Renal cortical epithelial cell (primary cell): ENCODE data around the gene CYP2C9. TPM values are rescaled to one million over a fixed set of nuclear protein-coding genes. Genes with fewer than 3 reads are reported as not detected.

Experiments
- DNase-seq: peaks from one replicate; pipeline ENCODE4 v3.0.0-alpha.2; 2011; ENCODE audit warnings: low read depth
- total RNA-seq: library from RNA; depleted of rRNA; stranded (reverse); fragments of >200 nt; gene quantifications from 2 replicates; pipeline ENCODE4 v1.2.3, GENCODE V29; 2014

Gene CYP2C9
- total RNA-seq, 1 donor from 2014 or later: 0.85 TPM

DNA sequence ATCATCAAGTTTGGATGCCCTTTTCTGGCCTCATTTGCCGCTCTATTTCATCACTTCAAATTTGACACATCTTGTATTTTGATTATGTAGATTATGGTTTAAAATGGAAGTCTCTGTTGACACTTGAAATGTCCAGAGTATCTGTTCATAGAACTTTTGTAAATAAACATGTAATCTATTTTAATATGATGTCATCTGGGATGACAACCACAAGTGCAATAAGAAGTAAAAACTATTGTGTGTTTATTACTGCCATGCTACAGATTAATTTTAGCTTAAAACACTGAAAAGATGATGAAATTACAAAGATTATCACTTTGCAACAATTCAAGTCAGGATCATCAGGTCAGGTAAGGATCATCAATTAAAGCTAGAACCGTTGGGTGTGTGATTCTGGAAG is 100.8 kb downstream of the CYP2C9 start:
- no peak for DNase-seq

Other genes starting within 250 kb of the CYP2C9 start
- 0.05 TPM in 1 of 2 replicates, not detected in the other for gene CYP2C19, start 176.0 kb upstream of the CYP2C9 start, total RNA-seq
- 0.20 and 1.0 TPM in 2 replicates for gene CYP2C8, start 130.8 kb downstream of the CYP2C9 start, total RNA-seq